Measurements from ENCODE around the gene MUS81.

MUS81 gene

GRCh38 chr11:65849366-65849765, 10.9 kb upstream of the MUS81 start:
- no peak for DNase-seq (ENCODE audit: low read depth)
- TF ChIP-seq CTCF (IDR thresholded peaks at IDR 0.05; ENCODE audit: low read depth, low read length, missing control alignments): no peak
- no peak overlapping the region for H3K4me3 ChIP-seq (ENCODE audit: low read depth, low read length)

GRCh38 chr11:65849771-65850216, 10.4 kb upstream of the MUS81 start:
- no peak for TF ChIP-seq CTCF (IDR thresholded peaks at IDR 0.05; ENCODE audit: low read depth, low read length, missing control alignments)
- no peak overlapping the region for H3K4me3 ChIP-seq (ENCODE audit: low read depth, low read length)
- no peak for DNase-seq (ENCODE audit: low read depth)

- H3K4me3 ChIP-seq (ENCODE audit: low read depth, low read length): no peak overlapping the region
- DNase-seq (ENCODE audit: low read depth): no peak
- TF ChIP-seq CTCF (IDR thresholded peaks at IDR 0.05; ENCODE audit: low read depth, low read length, missing control alignments): no peak
Observed at GRCh38 chr11:65850217-65851082, 9.8 kb upstream of the MUS81 start.

- DNase-seq (ENCODE audit: low read depth): no peak
- no peak overlapping the region for H3K4me3 ChIP-seq (ENCODE audit: low read depth, low read length)
- TF ChIP-seq CTCF (IDR thresholded peaks at IDR 0.05; ENCODE audit: low read depth, low read length, missing control alignments): peak; percentile 70
Observed at GRCh38 chr11:65851083-65851579, 9.1 kb upstream of the MUS81 start.

- no peak overlapping the region for H3K4me3 ChIP-seq (ENCODE audit: low read depth, low read length)
- no peak for TF ChIP-seq CTCF (IDR thresholded peaks at IDR 0.05; ENCODE audit: low read depth, low read length, missing control alignments)
- DNase-seq (ENCODE audit: low read depth): no peak
Observed at GRCh38 chr11:65851811-65852507, 8.3 kb upstream of the MUS81 start.

- no peak overlapping the region for H3K4me3 ChIP-seq (ENCODE audit: low read depth, low read length)
- DNase-seq (ENCODE audit: low read depth): no peak
- TF ChIP-seq CTCF (IDR thresholded peaks at IDR 0.05; ENCODE audit: low read depth, low read length, missing control alignments): no peak
Observed at GRCh38 chr11:65852508-65853245, 7.6 kb upstream of the MUS81 start.
